Adipose tissue (tissue), 3 donors: ENCODE data around the gene ARSK. TPM values are rescaled to one million over a fixed set of nuclear protein-coding genes. Genes with fewer than 3 reads are reported as not detected.

ENCODE experiments used
- H3K27ac ChIP-seq: one replicate; pipeline ENCODE4 v1.5.1; 2013; ENCODE audit warnings: low read depth, low read length
- WGBS, 3 donors: extraction: QIAGEN DNeasy Blood & Tissue Kit; methylation state at CpG; one replicate each; pipeline ENCODE4 v1.1.7; 2013; 5-methylcytosine and 5-hydroxymethylcytosine counted together
- polyA plus RNA-seq, 3 donors: library from polyadenylated mRNA; stranded (reverse); fragments of 200-250 nt; gene quantifications; one replicate each; pipeline ENCODE4 v1.2.3, GENCODE V29; 2013
- donor health status: healthy with polysubstance abuse.
- donor health status: Bipolar disorder and iron deficiency.
- donor health status: healthy.

Gene ARSK
- polyA plus RNA-seq, 3 donors = 1.3 to 4.1 (median 1.9) TPM

DNA sequence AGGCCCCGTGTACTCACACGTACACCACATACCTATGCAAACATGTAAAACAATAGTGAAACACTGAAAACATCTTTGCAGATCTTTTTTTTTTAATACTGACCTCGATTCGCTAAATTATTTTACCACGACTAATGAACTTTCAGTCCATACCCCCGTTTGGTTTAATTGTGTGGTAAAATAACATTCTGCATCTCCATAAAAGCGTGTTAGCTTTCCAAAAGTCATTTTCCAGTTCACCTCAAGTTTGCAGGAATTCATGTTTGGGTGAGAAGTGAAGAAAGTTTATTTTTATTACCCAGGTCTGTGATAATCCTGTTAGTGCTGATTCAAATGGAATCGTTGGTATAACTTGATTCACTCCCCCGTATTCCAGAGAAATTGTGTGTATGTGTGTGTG lies 652 bp downstream of the ARSK start:
- WGBS, 3 donors = 0% methylated on average over 9 of the region's 9 CpGs
- H3K27ac ChIP-seq = no peak overlapping the region

DNA sequence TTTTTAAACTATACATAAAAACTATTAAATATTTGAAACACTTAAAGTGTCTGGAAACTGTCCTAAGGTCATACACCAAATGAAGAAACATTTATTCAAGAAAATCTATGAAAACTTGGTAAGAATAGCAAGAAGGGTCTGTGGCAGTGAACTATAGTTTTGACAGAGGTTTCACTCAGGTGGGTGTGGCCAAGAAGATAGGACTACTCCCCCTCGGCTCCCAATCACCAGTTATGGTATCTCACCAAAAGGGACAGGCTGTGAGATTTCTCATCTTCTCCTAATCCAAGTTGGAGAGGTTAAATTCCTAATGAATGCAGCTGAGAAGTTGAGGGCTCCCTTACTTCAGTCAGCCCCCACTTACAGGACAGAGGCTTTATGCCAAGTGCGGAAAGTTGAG lies 2.9 kb downstream of the ARSK start:
- WGBS, 3 donors = 76 to 85% (median 84%) methylated on average over 2 of the region's 2 CpGs
- no peak overlapping the region for H3K27ac ChIP-seq

DNA sequence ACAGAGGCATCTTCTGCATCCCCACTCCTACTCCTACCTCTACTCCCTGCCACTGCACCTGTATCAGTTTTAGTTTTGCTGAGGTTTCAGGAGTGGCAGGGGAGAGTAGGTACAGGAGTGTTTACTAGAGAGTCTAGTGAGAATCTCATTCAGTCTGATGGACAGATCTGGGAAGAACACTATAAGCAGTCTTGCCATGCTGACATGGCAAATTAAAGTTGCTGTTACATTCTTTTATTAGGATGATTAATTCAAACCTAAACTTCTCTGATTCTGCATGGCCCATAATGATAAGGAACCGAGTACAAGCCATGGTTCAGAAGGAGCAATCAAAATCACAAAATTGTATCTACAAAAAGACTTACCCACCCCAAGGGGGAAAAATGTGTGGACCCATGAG lies 7.4 kb downstream of the ARSK start:
- no peak overlapping the region for H3K27ac ChIP-seq
- 77 to 92% (median 90%) methylated on average over 1 of the region's 1 CpG for WGBS, 3 donors

DNA sequence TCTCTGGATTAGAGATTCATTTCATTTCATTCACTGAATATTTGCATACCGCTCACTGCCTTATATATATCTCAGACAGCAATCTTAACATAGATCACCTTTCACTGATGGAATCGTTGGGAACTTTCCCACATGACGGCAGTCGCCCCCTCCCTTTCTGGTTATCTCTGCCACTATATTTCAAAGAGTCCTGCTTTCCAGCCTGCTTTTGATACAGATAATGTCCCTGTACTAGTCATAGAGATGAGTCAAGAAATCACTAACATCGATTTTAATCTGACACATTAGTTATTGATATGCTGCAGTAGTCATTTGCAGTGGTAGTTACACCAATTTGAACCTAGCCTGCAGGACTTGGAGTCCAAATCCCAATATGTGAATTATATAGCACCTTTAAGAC lies 8.5 kb downstream of the ARSK start:
- 64 to 95% (median 94%) methylated on average over 5 of the region's 5 CpGs for WGBS, 3 donors

GRCh38 chr5:95564450-95564849 lies 9.5 kb downstream of the ARSK start:
- WGBS, 3 donors = 66 to 78% (median 75%) methylated on average over 4 of the region's 4 CpGs
- H3K27ac ChIP-seq = no peak overlapping the region

More for the DNA sequence above, 8.5 kb downstream of the ARSK start:
- no peak overlapping the region for H3K27ac ChIP-seq

GRCh38 chr5:95565280-95565920 lies 10.5 kb downstream of the ARSK start:
- WGBS, 3 donors = 91 to 92% (median 91%) methylated on average over 4 of the region's 4 CpGs
- H3K27ac ChIP-seq = no peak overlapping the region

DNA sequence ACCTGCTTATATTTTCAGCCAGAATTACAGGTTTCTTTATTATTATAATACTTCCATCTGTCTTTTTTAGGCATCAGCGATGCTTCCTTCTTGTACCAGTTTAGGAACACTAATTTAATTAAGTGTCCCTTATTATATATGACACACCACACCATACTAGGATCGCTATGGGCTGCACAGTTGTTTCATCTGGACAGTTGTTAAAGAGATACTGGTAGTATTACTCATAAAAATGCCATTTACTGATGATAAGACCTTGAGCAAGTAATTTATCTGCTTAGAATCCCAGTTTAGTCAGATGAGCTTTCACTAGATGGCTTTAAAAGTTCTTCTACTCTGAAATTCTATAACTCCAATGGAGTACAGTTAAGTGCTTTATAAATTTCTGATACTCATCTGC lies 17.1 kb downstream of the ARSK start:
- no peak overlapping the region for H3K27ac ChIP-seq
- 92 to 97% (median 96%) methylated on average over 2 of the region's 2 CpGs for WGBS, 3 donors

DNA sequence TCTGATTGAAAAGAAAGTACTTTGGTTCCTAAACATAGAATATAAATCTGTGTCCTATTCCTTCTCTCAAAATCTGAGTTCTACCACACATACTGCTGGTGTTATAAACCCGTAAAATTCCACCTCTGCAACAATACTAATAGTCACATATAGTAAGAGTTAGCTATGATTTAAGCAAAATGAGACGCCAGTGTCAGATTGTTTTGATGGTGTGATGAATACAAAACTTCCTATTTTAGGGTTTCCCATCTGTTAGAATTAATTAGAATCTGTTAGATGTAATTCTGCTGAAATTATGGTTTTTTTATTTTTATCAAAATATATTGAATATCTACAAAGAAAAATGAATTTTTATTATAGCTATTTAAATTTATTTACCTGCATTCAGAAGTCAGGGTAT lies 26.7 kb downstream of the ARSK start:
- H3K27ac ChIP-seq = no peak overlapping the region
- 95 to 98% (median 98%) methylated on average over 2 of the region's 2 CpGs for WGBS, 3 donors

DNA sequence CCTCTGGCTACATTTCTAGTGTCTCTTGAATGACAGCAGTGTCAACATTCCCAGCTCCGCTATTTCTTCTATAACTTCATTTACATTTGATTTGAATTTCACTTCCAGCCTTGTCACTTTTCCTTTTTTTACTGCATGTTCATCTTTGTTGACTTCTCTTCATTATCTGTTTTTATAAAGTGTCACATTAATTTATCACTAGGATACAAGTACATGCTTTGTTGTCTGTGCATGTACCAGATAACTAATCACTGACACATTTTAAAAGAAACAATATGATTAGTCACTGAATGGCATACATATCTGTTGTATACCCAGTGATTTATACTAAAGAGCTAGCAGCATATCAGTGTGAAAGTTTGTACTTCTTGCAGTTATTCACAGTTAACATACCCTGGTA lies 29.1 kb downstream of the ARSK start:
- no peak overlapping the region for H3K27ac ChIP-seq
- 96 to 100% (median 100%) methylated on average over 1 of the region's 1 CpG for WGBS, 3 donors

DNA sequence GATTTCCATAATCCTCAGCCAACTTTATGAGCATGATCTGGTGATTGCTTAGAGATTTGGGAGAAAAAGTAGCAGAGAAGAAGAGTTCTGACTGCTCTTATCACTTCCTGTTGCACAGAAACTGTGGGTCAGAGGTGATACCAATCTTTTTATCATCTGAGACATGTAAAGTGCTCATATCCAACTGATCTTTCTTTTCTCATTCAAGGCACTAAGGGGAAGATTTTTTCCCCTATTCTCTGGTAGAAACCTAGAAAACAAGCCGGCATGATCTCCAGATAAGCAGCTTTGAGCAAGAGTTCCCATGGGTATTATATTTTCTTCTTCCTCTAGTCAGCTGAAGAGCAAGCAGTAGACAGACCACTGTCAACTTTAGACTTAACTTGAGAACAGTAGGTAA lies 36.0 kb downstream of the ARSK start:
- 74 to 79% (median 76%) methylated on average over 1 of the region's 1 CpG for WGBS, 3 donors
- no peak overlapping the region for H3K27ac ChIP-seq

DNA sequence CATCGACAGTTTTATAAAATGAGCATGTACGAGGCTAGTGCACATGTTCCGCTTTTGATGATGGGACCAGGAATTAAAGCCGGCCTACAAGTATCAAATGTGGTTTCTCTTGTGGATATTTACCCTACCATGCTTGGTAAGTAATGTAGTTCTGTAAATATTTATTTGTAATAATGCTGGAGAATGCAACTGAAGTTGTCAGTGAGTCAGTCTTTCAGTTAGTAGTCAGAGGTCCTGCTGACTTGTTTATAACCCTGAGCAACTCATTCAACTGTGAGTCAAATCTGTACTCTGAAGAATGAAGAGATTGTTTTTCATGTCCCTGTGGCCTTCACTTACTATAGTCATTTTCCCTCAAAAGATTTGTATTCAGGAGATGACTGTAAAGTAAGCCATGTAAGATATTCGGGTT lies 36.6 kb downstream of the ARSK start:
- H3K27ac ChIP-seq = no peak overlapping the region
- whole genome bisulfite sequencing, 3 donors = 94 to 97% (median 94%) methylated on average over 5 of the region's 5 CpGs

DNA sequence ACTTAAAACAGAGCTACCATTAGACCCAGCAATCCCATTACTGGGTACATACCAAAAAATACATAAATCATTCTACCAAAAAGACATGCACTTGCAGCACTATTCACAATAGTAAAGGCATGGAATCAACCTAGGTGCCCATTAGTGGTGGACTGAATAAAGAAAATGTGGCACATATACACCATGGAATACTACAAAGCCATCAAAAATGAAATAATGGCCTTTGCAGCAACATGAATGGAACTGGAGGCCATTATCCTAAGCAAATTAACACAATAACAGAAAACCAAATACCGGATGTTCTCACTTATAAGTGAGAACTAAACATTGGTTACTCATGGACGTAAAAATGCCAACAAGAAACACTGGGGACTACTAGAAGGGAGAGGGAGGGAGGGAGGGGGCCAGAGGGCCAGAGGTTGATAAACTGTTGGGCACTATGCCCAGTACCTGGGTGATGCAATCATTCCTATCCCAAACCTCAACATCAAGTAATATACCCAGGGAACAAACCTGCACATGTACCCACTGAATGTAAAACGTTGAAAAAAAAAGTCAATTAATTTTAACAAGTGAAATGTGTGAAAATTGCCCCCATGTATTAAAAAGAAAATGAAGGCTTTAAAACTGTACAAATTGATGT lies 40.5 kb downstream of the ARSK start:
- no peak overlapping the region for H3K27ac ChIP-seq
- 89 to 97% (median 93%) methylated on average over 3 of the region's 3 CpGs for WGBS, 3 donors

DNA sequence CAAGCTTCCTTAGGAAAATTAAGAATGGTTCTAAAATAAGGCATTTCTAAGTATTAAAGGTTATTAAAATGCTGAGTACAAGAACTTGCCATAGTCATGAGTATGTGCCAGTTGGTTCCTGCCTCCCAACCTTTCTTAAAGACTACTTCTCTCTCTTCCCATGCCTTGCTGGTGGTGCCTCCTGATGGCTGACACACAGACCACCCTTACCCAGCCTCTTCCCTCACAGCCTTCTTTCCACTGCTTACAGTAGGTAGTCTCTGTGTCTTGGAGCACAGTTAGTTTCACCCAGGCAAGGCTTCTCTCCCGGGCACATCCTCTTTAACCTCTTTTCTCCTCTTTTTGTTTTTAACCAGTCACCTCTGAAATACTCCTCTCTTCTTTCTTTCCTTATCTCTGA lies 44.4 kb downstream of the ARSK start:
- 86 to 96% (median 96%) methylated on average over 1 of the region's 1 CpG for WGBS, 3 donors

GRCh38 chr5:95600557-95600956 lies 45.7 kb downstream of the ARSK start:
- H3K27ac ChIP-seq = no peak overlapping the region
- 91 to 97% (median 91%) methylated on average over 1 of the region's 1 CpG for WGBS, 3 donors

More for the DNA sequence above, 44.4 kb downstream of the ARSK start:
- no peak overlapping the region for H3K27ac ChIP-seq

DNA sequence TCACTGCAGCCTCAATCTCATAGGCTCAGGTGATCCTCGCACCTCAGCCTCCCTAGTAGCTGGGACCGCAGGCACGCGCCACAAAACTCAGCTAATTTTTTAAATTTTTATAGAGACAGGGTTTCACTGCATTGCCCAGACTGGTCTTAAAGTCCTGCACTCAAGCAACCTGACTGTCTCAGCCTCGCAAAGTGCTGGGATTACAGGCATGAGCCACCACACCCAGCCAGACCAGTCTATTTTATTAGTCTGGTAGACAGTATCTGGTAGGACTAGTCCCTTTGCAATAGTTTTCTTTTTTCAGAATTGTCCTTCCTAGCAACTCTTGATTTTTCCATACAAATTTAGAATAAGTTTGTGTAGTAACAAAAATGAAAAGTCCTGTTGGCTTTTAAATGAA lies 50.9 kb downstream of the ARSK start:
- H3K27ac ChIP-seq = no peak overlapping the region
- WGBS, 3 donors = 97 to 99% (median 98%) methylated on average over 5 of the region's 5 CpGs

DNA sequence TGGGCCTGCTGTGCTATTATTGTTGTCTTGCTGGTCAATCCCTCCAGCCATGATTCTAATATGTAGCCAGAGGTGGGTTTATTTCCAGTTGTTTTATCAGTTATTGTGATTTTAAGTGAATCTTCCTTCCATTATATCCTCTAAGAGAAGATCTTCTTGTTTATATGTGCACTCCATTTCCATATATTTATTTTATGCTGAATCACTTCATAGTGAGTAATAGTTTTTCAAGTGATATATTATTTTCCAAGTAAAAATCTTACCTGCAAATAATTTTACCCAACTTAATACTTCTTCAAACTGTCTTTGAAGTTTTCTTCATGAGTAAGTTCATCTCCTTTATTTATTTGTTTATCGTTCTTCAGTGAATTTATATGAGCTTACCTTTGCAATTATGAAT lies 51.5 kb downstream of the ARSK start:
- H3K27ac ChIP-seq = no peak overlapping the region
- WGBS, 3 donors = 94 to 96% (median 95%) methylated on average over 1 of the region's 1 CpG

DNA sequence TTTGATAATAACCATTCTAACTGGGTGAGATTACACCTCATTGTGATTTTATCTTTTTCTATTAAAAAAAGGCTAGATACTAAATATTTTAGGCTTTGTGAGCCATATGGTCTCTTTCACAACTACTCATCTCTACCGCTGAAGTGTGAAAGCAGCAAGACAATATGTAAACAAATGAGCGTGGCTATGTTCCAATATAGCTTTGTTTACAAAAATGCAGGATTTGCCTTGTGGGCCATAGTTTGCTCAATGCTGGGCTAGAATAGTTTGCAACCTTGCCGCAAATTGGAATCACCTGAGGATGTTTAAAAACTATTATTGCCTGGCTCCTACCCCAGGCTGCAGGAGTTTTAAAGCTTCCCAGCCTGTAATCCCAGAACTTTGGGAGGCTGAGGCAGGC lies 54.8 kb downstream of the ARSK start:
- 34 to 67% (median 62%) methylated on average over 3 of the region's 3 CpGs for WGBS, 3 donors
- H3K27ac ChIP-seq = no peak overlapping the region

- WGBS, 3 donors = 90 to 96% (median 95%) methylated on average over 7 of the region's 7 CpGs
- H3K27ac ChIP-seq = no peak overlapping the region
Observed at GRCh38 chr5:95610546-95610945, 55.6 kb downstream of the ARSK start.

GRCh38 chr5:95611396-95611795 lies 56.5 kb downstream of the ARSK start:
- WGBS, 3 donors = 92 to 96% (median 95%) methylated on average over 3 of the region's 3 CpGs
- no peak overlapping the region for H3K27ac ChIP-seq

DNA sequence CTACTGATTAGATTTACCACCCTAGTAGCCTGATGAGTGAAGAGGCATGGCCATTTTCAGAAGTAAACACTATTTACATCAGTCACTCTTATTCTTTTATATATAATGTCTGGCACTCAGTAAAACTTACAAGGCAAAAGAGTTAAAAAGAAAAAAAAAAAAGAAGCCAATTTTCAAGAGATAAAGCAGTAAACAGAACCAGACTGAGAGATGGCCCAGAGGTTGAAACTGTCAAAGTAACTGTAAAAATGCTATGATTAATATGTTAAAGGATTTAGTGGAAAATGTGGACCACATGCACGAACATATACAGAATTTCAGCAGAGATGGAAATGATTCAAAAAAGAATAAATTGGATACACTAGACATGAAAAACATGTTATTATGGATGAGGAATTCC lies 58.6 kb downstream of the ARSK start:
- no peak overlapping the region for H3K27ac ChIP-seq
- 89 to 100% (median 98%) methylated on average over 1 of the region's 1 CpG for WGBS, 3 donors
